Bronchial epithelial cell (primary cell): Measurements from ENCODE around the gene SLC9A9. TPM values are rescaled to one million over a fixed set of nuclear protein-coding genes. Genes with fewer than 3 reads are reported as not detected.

Experiments
- DNase-seq: peaks from one replicate; pipeline ENCODE4 v3.0.0-alpha.2; 2010; ENCODE audit warnings: low read depth
- FAIRE-seq: peaks from 2 replicates; lab custom pipeline; 2011; peaks lifted over from hg19 to GRCh38; lab: Jason Lieb, UNC
- H3K27me3 ChIP-seq: 2 replicates; pipeline ENCODE4 v1.5.1; 2011; ENCODE audit warnings: low read length; ENCODE audit not compliant: control insufficient read depth, insufficient read depth
- H3K36me3 ChIP-seq: 2 replicates; pipeline ENCODE4 v1.5.1; 2011; ENCODE audit warnings: low read length; ENCODE audit not compliant: control insufficient read depth, insufficient read depth
- H3K4me3 ChIP-seq: 2 replicates; pipeline ENCODE4 v1.5.1; 2011; ENCODE audit warnings: mild to moderate bottlenecking, low read depth, low read length, control low read depth
- CTCF ChIP-seq: IDR thresholded peaks from 2 replicates; pipeline ENCODE4 v1.5.1; 2011; ENCODE audit warnings: mild to moderate bottlenecking, moderate library complexity, low read length, control low read depth, inconsistent platforms; ENCODE audit not compliant: insufficient read depth, severe bottlenecking
- total RNA-seq: library from RNA; depleted of rRNA; stranded (reverse); fragments of >200 nt; gene quantifications from 2 replicates; pipeline ENCODE4 v1.2.1, GENCODE V29; 2014

Gene SLC9A9
- total RNA-seq, 1 donor from 2014 or later = 1.3 TPM

- no peak for FAIRE-seq
These were observed 25.9 kb downstream of the SLC9A9 start for GRCh38 chr3:143822374-143822773.

GRCh38 chr3:143821862-143822261, 26.4 kb downstream of the SLC9A9 start:
- DNase-seq (no peak), FAIRE-seq (no peak)
- H3K4me3 ChIP-seq = no peak overlapping the region
- H3K27me3 ChIP-seq = no peaks in the 10 kb centered on the region
- no peak for TF ChIP-seq CTCF
- H3K36me3 ChIP-seq = no peaks in the 10 kb centered on the region

More at GRCh38 chr3:143822374-143822773, 25.9 kb downstream of the SLC9A9 start:
- TF ChIP-seq CTCF = no peak
- Histone ChIP-seq H3K27me3 (no peaks in the 10 kb centered on the region), H3K4me3 (no peak overlapping the region), H3K36me3 (no peaks in the 10 kb centered on the region)
- no peak for DNase-seq

GRCh38 chr3:143820466-143821221, 27.6 kb downstream of the SLC9A9 start:
- no peak overlapping the region for H3K4me3 ChIP-seq
- no peak for FAIRE-seq
- DNase-seq = no peak
- TF ChIP-seq CTCF = no peak
- H3K36me3 ChIP-seq = no peaks in the 10 kb centered on the region
- H3K27me3 ChIP-seq = no peaks in the 10 kb centered on the region

- no peak overlapping the region for H3K4me3 ChIP-seq
- no peaks in the 10 kb centered on the region for H3K27me3 ChIP-seq
- no peak for DNase-seq
- no peak for TF ChIP-seq CTCF
- H3K36me3 ChIP-seq = no peaks in the 10 kb centered on the region
- no peak for FAIRE-seq
These were observed 28.4 kb downstream of the SLC9A9 start for GRCh38 chr3:143819890-143820289.

- Histone ChIP-seq H3K36me3 (no peaks in the 10 kb centered on the region), H3K27me3 (no peaks in the 10 kb centered on the region), H3K4me3 (no peak overlapping the region)
- FAIRE-seq = no peak
- DNase-seq = no peak
- TF ChIP-seq CTCF = no peak
These were observed 33.8 kb downstream of the SLC9A9 start for GRCh38 chr3:143814443-143814889.

GRCh38 chr3:143812481-143812880, 35.8 kb downstream of the SLC9A9 start:
- TF ChIP-seq CTCF = no peak
- Histone ChIP-seq H3K27me3 (no peaks in the 10 kb centered on the region), H3K36me3 (no peaks in the 10 kb centered on the region), H3K4me3 (no peak overlapping the region)
- no peak for FAIRE-seq
- DNase-seq = no peak
